ENCODE data around the gene SKIDA1.

SKIDA1 gene

DNA sequence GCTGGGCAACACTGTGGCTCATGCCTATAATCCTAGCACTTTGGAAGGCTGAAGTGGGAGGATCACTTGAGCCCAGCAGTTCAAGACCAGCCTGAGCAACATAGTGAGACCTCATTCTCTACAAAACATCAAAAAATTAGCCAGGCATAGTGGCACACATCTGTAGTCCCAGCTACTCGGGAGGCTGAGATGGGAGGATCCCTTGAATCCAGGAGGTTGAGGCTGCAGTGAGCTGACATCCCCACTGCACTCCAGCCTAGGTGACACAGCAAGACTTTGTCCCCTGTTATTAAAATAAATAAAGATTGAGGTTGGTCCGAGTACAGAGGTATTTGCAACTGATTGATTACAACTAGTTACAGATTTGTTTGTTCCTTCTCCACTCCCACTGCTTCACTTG lies 44.1 kb downstream of the SKIDA1 start:
- Histone ChIP-seq H3K36me3 (ENCODE audit: control insufficient read depth in 2 of 2, insufficient read depth in 1 of 2, low read length in 2 of 2) (no peaks in the 10 kb centered on the region), H3K9me3 (ENCODE audit: control insufficient read depth, insufficient read depth, low read depth, low read length) (no peaks in the 10 kb centered on the region), H3K4me3 (ENCODE audit: low read depth, low read length) (no peak overlapping the region), H3K4me1 (ENCODE audit: control insufficient read depth, insufficient read depth, low read length) (no peaks in the 10 kb centered on the region), H3K27ac (ENCODE audit: extremely low read depth, low read depth, low read length) (no peak overlapping the region)
- TF ChIP-seq ZNF146 (tag by site-specific recombination; IDR thresholded peaks at IDR 0.05), result no peak
- no peak for TF ChIP-seq ZSCAN16 (tag by site-specific recombination; IDR thresholded peaks at IDR 0.05)
- TF ChIP-seq, protein P1, sequence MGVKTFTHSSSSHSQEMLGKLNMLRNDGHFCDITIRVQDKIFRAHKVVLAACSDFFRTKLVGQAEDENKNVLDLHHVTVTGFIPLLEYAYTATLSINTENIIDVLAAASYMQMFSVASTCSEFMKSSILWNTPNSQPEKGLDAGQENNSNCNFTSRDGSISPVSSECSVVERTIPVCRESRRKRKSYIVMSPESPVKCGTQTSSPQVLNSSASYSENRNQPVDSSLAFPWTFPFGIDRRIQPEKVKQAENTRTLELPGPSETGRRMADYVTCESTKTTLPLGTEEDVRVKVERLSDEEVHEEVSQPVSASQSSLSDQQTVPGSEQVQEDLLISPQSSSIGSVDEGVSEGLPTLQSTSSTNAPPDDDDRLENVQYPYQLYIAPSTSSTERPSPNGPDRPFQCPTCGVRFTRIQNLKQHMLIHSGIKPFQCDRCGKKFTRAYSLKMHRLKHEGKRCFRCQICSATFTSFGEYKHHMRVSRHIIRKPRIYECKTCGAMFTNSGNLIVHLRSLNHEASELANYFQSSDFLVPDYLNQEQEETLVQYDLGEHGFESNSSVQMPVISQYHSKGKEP (tag by site-specific recombination; IDR thresholded peaks at IDR 0.05), result no peak
- no peak for TF ChIP-seq ZNF18 (tag by site-specific recombination; IDR thresholded peaks at IDR 0.05)
- no peak for TF ChIP-seq ZNF785 (tag by site-specific recombination; IDR thresholded peaks at IDR 0.05)
- TF ChIP-seq, protein P2, sequence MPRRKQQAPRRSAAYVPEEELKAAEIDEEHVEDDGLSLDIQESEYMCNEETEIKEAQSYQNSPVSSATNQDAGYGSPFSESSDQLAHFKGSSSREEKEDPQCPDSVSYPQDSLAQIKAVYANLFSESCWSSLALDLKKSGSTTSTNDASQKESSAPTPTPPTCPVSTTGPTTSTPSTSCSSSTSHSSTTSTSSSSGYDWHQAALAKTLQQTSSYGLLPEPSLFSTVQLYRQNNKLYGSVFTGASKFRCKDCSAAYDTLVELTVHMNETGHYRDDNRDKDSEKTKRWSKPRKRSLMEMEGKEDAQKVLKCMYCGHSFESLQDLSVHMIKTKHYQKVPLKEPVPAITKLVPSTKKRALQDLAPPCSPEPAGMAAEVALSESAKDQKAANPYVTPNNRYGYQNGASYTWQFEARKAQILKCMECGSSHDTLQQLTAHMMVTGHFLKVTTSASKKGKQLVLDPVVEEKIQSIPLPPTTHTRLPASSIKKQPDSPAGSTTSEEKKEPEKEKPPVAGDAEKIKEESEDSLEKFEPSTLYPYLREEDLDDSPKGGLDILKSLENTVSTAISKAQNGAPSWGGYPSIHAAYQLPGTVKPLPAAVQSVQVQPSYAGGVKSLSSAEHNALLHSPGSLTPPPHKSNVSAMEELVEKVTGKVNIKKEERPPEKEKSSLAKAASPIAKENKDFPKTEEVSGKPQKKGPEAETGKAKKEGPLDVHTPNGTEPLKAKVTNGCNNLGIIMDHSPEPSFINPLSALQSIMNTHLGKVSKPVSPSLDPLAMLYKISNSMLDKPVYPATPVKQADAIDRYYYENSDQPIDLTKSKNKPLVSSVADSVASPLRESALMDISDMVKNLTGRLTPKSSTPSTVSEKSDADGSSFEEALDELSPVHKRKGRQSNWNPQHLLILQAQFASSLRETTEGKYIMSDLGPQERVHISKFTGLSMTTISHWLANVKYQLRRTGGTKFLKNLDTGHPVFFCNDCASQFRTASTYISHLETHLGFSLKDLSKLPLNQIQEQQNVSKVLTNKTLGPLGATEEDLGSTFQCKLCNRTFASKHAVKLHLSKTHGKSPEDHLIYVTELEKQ (tag by site-specific recombination; IDR thresholded peaks at IDR 0.05; ENCODE audit: borderline replicate concordance), result no peak
- no peak for TF ChIP-seq INSM2 (tag by site-specific recombination; IDR thresholded peaks at IDR 0.05)
- TF ChIP-seq, protein P3, sequence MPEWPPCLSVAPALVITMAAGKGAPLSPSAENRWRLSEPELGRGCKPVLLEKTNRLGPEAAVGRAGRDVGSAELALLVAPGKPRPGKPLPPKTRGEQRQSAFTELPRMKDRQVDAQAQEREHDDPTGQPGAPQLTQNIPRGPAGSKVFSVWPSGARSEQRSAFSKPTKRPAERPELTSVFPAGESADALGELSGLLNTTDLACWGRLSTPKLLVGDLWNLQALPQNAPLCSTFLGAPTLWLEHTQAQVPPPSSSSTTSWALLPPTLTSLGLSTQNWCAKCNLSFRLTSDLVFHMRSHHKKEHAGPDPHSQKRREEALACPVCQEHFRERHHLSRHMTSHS (tag by site-specific recombination; IDR thresholded peaks at IDR 0.05), result no peak
- TF ChIP-seq ZNF701 (tag by site-specific recombination; IDR thresholded peaks at IDR 0.05), result no peak
- no peak for TF ChIP-seq ZNF311 (tag by site-specific recombination; IDR thresholded peaks at IDR 0.05; ENCODE audit: borderline replicate concordance)
- no peak for TF ChIP-seq PATZ1 (tag by site-specific recombination; IDR thresholded peaks at IDR 0.05)
- TF ChIP-seq ZNF426 (tag by site-specific recombination; IDR thresholded peaks at IDR 0.05), result no peak
- no peak for TF ChIP-seq ZBTB17 (tag by site-specific recombination; IDR thresholded peaks at IDR 0.05)
- TF ChIP-seq ZNF548 (tag by site-specific recombination; IDR thresholded peaks at IDR 0.05), result no peak
- TF ChIP-seq CTCF (tag by site-specific recombination; IDR thresholded peaks at IDR 0.05), result no peak
- TF ChIP-seq ZNF148 (tag by site-specific recombination; IDR thresholded peaks at IDR 0.05; ENCODE audit: borderline replicate concordance), result no peak
- no peak for TF ChIP-seq SETDB1 (IDR thresholded peaks at IDR 0.05; ENCODE audit: insufficient read length, low read length)
- TF ChIP-seq ZNF266 (tag by site-specific recombination; IDR thresholded peaks at IDR 0.05; ENCODE audit: low read depth), result no peak
- TF ChIP-seq MEIS1 (CRISPR knock-in tag; IDR thresholded peaks at IDR 0.05; ENCODE audit: borderline replicate concordance), result no peak
- ChIA-PET POLR2A (no interaction called here), CTCF (no interaction called here)
